Inflammatory macrophage (primary cell): ENCODE data around the gene NLGN2.

Experiments used
- DNase-seq, 2 donors: peaks; one replicate each; pipeline ENCODE4 v3.0.0-alpha.2; 2020 to 2022

Gene NLGN2

GRCh38 chr17:7466318-7466638 is 58.6 kb downstream of the NLGN2 start:
- no peak for DNase-seq

- peak; percentile 62 to 74 for DNase-seq
Measured at GRCh38 chr17:7466639-7467341, 59.1 kb downstream of the NLGN2 start.

- no peak for DNase-seq
Measured at GRCh38 chr17:7467498-7467897, 59.9 kb downstream of the NLGN2 start.

- DNase-seq = no peak
Measured at GRCh38 chr17:7468290-7468689, 60.6 kb downstream of the NLGN2 start.

GRCh38 chr17:7468804-7469389 is 61.3 kb downstream of the NLGN2 start:
- no peak for DNase-seq
